HG03442 (cell line): ENCODE measurements around the gene RYR1.
"Not testable (repeated sequence)": the region's sequence is repeated elsewhere in the genome, so short reads cannot be mapped to it uniquely, and the experiment has no call there.

ENCODE experiments used
- ATAC-seq: cut with Tn5 transposase; IDR thresholded peaks from one replicate; pipeline ENCODE4 v1.9.1; 2021; ENCODE audit warnings: mild to moderate bottlenecking, moderate library complexity; ENCODE audit not compliant: unreplicated experiment

RYR1 gene

DNA sequence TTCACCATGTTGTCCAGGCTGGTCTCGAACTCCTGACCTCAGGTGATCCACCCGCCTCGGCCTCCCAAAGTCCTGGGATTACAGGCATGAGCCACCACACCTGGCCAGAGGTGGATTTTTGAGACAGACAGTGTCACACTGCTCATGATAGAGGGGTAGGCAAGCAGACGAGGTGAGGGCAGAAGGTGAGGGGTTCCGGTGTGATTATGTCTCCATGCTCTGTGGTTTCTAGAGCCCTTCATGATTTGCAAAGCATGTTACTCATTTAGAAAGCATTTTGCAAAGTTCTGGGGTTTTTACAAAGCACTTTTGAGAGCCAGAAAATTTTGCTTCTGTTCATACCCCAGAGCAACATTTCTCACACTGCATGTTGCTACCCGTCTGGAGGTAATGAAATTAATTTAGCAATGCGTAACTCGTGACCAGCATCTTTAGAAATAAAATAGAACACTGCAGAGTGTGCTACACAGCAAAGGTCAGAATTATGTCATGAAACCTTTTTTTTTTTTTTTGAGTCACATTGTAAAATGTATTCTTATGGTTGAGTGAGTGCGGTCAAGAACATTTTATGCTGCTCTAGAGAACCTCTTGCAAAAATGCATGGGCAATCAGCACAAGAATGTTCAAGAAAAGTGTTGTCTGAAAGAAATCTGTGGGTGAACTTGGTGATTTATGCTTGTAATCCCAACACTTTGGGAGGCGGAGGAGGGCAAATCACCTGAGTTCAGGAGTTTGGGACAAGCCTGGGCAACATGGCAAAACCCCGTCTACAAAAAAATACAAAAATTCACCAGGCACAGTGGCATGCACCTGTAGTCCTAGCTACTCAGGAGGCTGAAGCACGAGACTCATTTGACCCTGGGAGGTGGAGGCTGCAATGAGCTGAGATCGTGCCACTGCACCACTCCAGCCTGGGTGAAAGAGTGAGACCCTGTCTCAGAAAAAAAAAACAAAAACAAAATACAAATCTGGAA is 126.2 kb downstream of the RYR1 start:
- ATAC-seq: peak; percentile 66

DNA sequence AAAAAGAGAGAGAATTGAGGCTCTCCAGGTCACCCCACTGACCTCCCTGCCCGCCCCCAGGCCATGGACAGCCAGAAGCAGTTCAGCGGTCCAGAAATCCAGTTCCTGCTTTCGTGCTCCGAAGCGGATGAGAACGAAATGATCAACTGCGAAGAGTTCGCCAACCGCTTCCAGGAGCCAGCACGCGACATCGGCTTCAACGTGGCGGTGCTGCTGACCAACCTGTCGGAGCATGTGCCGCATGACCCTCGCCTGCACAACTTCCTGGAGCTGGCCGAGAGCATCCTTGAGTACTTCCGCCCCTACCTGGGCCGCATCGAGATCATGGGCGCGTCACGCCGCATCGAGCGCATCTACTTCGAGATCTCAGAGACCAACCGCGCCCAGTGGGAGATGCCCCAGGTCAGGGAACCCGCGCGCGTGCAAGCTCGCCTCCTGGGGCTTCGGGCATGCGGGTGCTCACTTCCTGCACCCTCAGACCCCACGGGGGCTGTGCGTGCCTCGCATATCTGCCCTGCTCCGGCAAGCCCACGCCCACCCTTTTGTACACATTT is 127.6 kb downstream of the RYR1 start:
- no peak for ATAC-seq

DNA sequence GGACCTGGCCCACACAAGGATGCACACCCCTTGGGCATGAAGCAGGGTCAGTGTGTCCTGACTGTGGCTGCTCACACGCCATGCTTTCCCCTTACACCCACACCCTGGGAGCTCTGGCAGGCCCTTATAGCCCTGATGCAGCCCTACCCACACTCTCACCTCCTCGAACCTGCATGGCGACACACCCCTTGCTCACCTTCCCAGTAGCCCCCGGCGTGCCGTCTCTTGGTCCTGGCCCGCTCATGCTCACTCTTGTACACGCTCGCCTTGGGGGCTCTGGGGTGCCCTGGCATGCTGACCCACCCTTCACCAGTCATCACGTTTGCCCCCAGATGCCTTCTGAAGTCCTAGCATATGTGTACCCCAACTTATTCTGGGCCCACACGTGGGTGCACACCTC is 128.2 kb downstream of the RYR1 start:
- no peak for ATAC-seq

DNA sequence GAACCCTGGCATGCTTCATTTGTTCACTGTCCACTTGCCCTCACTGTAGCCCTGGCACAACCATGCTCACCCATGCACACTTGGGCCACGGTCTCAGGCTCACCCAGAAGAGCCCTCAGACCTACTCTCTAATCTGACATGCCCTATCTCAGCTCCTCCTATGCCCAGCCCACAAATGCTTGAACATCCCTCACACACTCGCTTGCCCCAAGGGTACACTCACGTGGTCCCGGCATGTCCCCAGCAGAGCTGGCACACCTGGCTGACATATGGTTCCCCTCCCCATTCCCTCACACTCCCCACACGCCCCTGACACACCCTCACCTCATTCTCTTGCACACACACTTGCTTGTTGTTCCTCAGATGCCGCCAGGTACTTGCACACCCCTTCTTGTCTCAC is 128.6 kb downstream of the RYR1 start:
- no peak for ATAC-seq

DNA sequence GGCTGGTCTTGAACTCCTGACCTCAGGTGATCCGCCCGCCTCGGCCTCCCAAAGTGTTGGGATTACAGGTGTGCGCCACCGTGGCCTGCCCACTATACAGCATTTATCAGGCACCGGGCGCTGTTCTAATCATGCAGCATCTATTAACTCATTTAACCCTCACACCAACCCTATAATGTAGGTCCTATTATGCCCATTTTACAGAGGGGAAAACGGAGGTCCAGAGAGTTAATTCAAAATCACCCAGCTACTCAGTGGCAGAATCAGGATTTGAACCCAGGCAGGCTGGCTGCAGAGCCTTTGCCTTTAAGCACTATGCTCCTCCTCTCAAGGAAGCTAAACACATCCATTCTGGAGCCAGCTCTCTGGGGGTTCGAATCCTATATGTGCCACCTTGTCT is 130.0 kb downstream of the RYR1 start:
- no peak for ATAC-seq

DNA sequence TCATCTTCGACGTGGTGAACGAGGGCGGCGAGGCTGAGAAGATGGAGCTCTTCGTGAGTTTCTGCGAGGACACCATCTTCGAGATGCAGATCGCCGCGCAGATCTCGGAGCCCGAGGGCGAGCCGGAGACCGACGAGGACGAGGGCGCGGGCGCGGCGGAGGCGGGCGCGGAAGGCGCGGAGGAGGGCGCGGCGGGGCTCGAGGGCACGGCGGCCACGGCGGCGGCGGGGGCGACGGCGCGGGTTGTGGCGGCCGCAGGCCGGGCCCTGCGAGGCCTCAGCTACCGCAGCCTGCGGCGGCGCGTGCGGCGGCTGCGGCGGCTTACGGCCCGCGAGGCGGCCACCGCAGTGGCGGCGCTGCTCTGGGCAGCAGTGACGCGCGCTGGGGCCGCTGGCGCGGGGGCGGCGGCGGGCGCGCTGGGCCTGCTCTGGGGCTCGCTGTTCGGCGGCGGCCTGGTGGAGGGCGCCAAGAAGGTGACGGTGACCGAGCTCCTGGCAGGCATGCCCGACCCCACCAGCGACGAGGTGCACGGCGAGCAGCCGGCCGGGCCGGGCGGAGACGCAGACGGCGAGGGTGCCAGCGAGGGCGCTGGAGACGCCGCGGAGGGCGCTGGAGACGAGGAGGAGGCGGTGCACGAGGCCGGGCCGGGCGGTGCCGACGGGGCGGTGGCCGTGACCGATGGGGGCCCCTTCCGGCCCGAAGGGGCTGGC is 131.6 kb downstream of the RYR1 start:
- no peak for ATAC-seq

DNA sequence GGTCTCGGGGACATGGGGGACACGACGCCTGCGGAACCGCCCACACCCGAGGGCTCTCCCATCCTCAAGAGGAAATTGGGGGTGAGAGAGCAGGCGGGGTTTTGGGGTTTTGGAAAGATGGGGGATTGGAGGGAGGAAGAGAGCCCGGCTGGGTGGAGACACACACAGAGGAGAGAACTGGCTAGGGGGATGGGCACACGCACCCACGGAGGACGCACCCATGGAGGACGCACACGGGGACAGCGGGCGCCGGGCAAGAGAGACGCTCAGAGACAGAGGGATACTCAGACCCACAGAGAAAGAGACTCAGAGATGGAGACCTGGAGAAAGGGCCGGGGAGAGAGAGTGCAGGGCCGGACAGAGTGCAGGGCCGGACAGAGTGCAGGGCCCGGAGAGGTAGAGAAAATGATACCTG is 132.2 kb downstream of the RYR1 start:
- ATAC-seq: no peak

DNA sequence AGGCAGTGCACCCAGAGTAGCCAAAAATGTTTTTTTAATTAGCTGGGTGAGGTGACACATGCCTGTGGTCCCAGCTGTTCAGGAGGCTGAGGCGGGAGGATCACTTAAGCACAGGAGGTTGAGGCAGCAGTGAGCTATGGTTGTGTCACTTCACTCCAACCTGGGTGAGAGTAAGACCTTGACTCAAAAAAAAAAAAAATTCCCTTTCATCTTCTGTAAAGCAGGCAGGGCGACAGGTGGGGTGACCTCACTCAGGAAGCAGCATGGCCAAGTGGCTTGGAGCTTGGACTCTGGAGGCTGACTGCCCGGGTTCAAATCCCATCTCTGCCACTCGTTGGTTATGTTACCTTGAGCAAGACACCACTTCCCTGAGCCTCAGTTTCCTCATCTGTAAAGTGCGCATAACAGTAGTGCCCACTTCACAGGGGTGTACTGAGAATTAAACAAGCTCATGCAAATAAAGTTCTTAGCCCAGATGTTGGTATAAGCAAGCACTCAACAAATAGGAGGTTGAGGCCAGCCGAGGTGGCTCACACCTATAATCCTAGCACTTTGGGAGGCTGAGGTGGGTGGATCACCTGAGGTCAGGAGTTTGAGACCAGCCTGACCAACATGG is 136.0 kb downstream of the RYR1 start:
- ATAC-seq: no peak

DNA sequence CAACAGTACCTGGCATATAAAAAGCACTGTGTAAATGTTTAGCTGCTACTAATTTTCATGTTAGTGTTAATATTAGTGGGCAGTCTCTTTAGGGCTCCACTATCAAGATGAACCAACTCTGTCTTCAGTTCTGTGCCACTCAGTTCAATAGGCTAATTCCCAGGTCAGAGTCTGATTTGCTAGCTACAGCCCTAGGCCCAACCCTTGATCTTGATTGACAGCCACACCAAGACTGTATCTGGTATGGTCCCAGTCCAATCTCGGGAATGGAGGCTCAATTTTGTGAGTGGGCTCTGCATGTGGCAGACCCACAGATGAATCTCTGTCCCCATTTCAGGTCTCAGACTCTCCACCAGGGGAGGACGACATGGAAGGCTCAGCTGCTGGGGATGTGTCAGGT is 138.2 kb downstream of the RYR1 start:
- ATAC-seq: no peak

DNA sequence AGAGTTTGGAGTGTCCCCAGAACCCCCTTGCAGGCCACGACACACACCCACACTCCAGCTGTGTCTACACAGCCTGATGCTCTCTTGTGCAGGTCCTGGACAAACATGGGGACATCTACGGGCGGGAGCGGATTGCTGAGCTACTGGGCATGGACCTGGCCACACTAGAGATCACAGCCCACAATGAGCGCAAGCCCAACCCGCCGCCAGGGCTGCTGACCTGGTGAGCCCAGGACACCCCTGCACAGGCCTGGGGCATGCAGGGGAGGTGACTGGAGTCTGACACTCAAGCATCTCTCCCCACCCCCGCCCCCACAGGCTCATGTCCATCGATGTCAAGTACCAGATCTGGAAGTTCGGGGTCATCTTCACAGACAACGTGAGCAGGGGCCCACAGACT is 144.3 kb downstream of the RYR1 start:
- no peak for ATAC-seq

DNA sequence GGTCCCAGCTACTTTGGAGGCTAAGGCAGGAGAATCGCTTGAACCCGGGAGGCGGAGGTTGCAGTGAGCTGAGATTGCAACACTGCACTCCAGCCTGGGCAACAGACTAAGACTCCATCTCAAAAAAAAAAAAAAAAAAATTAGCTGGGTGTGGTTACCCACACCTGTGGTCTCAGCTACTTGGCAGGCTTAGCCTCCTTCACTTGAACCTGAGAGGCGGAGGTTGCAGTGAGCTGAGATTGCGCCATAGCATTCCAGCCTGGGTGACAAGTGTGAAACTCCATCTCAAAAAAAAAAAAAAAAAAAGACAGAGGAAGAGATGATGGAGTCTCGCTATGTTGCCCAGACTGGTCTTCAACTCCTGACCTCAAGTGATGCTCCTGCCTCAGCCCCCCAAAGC is 145.8 kb downstream of the RYR1 start:
- ATAC-seq: not testable (repeated sequence)

DNA sequence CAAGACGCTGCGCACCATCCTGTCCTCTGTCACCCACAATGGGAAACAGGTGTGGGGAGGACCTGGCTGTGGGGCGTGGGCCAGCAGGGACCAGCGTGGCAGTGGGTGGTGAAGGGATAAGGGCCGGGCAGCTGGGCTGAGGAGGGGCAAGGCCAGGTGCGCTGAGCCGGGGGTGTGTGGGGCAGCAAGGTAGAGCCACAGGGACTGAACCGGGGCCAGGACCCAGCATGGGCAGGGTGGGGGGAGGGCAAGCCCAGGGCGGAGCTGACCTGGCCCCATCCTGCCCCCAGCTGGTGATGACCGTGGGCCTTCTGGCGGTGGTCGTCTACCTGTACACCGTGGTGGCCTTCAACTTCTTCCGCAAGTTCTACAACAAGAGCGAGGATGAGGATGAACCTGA is 146.6 kb downstream of the RYR1 start:
- ATAC-seq: no peak

DNA sequence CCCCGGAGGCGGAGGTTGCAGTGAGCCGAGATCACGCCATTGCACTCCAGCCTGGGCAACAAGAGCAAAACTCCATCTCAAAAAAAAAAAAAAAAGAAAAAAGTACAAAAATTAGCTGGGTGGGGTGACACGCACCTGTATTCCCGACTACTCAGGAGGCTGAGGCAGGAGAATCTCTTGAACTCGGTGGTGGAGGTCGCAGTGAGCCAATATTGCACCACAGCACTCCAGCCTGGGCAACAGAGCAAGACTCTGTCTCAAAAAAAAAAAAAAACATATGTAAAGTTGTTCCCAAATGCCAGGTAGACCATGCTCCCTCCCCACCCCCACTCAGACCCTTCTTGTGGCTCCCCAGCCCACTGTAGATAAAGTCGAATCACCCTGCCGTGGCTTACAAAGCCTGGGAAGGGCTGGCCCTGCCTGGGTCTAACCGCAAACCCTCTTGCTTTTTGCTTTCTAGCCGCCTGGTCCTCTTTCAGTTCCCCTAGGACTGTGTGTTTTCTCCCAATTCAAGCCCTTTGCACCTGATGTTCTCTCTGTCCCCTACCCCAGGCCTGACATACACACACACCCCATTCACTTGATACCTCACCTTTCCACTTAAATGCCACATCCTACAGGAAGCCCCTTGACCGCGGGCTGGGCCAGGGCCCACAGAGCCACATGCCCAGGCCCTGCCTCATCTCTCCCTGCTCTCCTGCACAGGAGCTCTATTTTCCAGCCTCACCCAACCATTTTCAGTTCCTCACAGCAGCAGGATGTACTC is 149.9 kb downstream of the RYR1 start:
- peak; percentile 49 for ATAC-seq

DNA sequence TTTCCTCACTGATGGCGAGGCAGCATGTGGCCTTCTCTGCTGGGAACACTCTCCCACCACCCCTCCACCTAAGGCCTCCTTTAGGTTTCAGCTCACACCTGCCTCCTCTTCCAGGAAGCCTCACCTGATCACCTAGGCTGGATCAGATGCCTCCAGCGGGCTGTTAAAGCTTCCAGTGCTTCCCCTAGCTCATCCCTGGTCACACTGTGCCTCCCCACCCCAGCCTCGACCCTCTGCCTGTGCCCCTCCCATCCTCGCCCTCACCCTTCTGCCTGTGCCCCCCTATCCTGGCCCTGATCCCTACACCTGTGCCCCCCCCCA is 150.5 kb downstream of the RYR1 start:
- ATAC-seq: no peak

DNA sequence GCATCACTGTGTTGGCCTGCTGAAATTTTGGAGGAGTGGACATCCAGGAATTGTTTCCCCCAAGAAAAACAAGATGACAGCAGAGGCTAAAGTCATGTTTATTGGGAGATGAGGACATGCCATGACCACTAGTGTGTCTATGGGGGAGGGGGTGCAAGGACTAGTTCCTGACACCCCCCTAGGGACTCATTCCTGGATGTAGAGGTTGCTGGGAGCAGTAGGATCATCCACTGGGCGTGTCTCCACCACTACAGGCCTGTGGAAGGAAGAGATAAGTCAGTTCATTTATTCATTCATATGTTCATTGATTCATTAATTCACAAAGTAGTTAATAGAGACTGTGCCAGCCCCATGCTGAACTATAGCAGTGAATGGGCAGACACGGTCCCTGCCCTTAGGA is 154.1 kb downstream of the RYR1 start:
- ATAC-seq: no peak

DNA sequence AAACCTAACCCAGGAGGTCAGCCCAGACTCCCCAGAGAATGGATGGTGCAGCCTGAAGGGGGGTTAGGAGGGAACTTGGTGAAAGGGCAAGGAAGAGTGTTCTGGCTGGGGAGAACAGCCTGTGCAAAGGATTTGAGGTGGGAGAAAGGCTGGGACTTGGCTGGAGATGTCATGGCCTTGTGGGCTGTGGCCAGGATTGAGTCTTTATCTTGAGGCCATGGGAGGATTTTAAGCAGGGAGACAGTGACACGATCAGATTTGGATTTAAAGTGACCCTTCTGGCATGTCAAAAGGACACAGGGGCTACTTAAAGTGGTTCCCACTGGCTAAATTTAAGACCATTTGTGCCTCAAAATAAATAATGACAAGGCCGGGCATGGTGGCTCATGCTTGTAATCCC is 154.6 kb downstream of the RYR1 start:
- ATAC-seq: no peak

DNA sequence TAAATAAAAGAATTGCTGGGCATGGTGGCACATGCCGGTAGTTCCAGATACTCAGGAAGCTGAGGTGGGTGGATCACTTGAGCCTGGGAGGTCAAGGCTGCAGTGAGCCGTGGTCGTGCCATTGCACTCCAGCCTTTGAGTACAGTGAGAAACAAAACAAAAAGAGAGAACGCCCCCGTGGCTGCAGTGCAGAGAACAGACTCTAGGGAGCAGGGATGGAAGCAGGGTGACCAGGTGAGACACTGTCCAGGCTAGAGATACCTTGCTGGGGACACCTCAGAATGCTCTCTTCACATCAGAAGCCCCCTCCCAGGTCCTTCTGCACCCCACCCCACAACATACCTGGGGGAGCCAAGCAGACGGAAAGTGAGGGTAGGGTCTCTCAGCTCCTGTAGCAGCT is 159.4 kb downstream of the RYR1 start:
- no peak for ATAC-seq

DNA sequence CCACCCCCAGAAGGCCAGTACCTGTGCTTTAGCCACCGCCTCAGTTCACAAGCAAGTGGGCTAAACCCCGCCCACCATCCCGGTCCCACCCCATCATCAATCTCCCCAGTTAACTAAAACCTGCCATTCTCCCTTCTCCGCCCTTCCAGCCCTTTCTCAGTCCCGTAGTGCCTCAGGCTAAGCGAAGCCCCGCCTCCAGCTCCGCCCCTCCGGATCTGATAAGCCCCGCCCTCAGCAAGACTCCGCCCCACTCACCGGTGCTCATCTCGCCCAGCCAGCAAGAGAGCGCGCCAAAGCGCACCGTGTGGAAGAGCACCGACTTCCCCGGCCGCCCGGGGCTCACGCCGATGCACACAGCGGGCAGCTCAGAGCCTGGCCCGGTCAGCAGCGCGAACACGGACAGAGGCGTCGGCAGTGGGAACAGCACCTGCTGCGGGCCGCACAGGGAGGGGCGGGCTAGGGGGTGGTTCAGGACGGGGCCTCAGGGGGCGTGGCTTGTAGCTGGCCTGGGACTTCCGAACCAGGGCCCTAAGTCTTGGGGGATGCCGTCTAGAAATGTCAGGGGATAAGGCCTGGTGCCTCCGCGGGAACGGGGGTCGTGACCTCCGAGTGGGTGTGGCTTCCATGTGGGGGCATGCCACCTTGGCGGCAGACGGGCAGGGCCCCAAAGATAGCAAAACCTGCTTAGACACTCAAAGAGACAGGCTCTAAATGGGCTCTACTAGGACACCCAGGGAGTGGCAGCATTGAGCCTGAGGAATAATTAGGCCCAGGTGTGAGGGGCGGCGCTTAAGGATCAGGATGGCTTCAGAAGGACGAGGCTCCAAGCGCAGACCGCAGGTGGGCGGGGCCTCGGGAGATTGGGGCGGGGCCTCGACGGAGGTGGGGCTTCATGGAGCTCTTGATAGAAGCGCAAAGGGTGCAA is 162.8 kb downstream of the RYR1 start:
- ATAC-seq: no peak

DNA sequence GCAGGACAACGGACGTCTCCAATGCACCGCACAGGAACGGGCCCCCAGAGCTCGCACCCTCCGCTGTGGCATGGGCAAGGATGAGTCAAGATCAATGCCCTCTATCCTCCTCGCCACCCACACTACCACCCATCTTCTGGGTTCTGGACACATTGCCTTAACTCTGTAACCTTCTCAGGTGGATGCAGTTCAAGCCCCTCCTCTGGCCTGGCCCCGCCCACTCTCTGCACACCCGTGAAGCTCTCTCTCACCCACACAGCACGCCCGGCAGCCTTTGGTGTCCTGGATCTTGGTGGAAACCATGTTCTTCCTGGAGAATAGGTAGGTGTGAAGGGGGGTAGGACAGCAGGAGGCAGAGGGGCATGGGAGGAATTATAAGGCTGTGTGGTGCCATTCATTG is 163.6 kb downstream of the RYR1 start:
- ATAC-seq: no peak

DNA sequence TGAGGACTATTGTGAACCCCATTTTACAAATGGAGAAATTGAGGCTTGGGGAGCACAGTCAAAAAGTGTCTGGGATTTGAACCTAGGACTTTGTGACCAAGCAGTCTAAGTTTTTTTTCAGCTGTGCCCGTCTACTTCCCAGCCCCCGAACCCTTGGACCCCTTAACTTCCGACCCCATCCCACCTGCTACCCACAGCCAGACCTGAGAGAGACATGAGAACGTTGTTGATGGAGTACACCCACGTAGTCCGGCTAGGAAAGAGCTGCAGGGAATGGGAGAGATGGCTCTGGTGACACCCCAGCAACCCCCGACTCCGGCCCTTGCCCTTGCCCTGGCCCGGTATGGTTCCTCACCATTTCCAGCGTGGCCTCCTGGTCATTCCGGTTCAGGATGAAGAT is 166.2 kb downstream of the RYR1 start:
- no peak for ATAC-seq
